Endodermal cell (in vitro differentiated cells): ENCODE data around the gene SPAST. TPM values are rescaled to one million over a fixed set of nuclear protein-coding genes. Genes with fewer than 3 reads are reported as not detected.
A peak's percentile ranks its signal among the peaks of the same experiment; 100 is the strongest.
"Not testable (repeated sequence)": the region's sequence is repeated elsewhere in the genome, so short reads cannot be mapped to it uniquely, and the experiment has no call there.

ENCODE experiments used
- DNase-seq: peaks from one replicate; pipeline ENCODE4 v3.0.0-alpha.2; 2017
- H3K27ac ChIP-seq: 2 replicates; pipeline ENCODE4 v1.5.1; 2013; ENCODE audit warnings: mild to moderate bottlenecking, low read depth, low read length, moderate library complexity
- H3K27me3 ChIP-seq: 2 replicates; pipeline ENCODE4 v1.6.1; 2013; ENCODE audit warnings: mild to moderate bottlenecking, low read length, moderate library complexity; ENCODE audit not compliant: insufficient read depth, control insufficient read depth, poor library complexity, severe bottlenecking
- H3K36me3 ChIP-seq: 2 replicates; pipeline ENCODE4 v1.7.0; 2013; ENCODE audit warnings: mild to moderate bottlenecking, low read length, moderate library complexity; ENCODE audit not compliant: control insufficient read depth, insufficient read depth
- H3K4me1 ChIP-seq: one replicate; pipeline ENCODE4 v1.7.0; 2013; ENCODE audit warnings: low read length; ENCODE audit not compliant: control insufficient read depth, insufficient read depth
- H3K4me3 ChIP-seq: 2 replicates; pipeline ENCODE4 v1.5.1; 2013; ENCODE audit warnings: mild to moderate bottlenecking, low read length, moderate library complexity
- H3K9ac ChIP-seq: 2 replicates; pipeline ENCODE4 v1.6.1; 2013; ENCODE audit warnings: mild to moderate bottlenecking, low read length, moderate library complexity; ENCODE audit not compliant: poor library complexity, severe bottlenecking; ENCODE audit errors: extremely low read depth
- H3K9me3 ChIP-seq: 2 replicates; pipeline ENCODE4 v1.6.1; 2013; ENCODE audit warnings: mild to moderate bottlenecking, low read length, moderate library complexity; ENCODE audit not compliant: control insufficient read depth
- H3K27ac Mint-ChIP-seq: 2 replicates; pipeline ENCODE4 v1.8.0; 2020; ENCODE audit warnings: mixed read lengths
- H3K27me3 Mint-ChIP-seq: 2 replicates; pipeline ENCODE4 v1.8.0; 2021; ENCODE audit warnings: mild to moderate bottlenecking, mixed read lengths; ENCODE audit not compliant: insufficient read depth
- H3K36me3 Mint-ChIP-seq: 2 replicates; pipeline ENCODE4 v1.8.0; 2020; ENCODE audit warnings: low read depth, mixed read lengths
- H3K4me1 Mint-ChIP-seq: 2 replicates; pipeline ENCODE4 v1.8.0; 2020; ENCODE audit warnings: mixed read lengths
- H3K4me3 Mint-ChIP-seq: 2 replicates; pipeline ENCODE4 v1.8.0; 2020; ENCODE audit warnings: mild to moderate bottlenecking, moderate library complexity, mixed read lengths
- H3K9me3 Mint-ChIP-seq: 2 replicates; pipeline ENCODE4 v1.8.0; 2020; ENCODE audit warnings: mild to moderate bottlenecking, mixed read lengths
- WGBS, 2 experiments: methylation state at CpG; one replicate each; pipeline versions ENCODE4 v1.1.5 to v1.1.7; 2013; ENCODE audit warnings: missing lambda C conversion rate in 2 of 2, mixed read lengths in 1 of 2; ENCODE audit not compliant: insufficient coverage in 1 of 2, insufficient read length in 1 of 2; 5-methylcytosine and 5-hydroxymethylcytosine counted together
- total RNA-seq, 2 donors: library from RNA; stranded (reverse); fragmentation: NEBNext Ultra II Directional in 1 of 2; extraction: Animal tissue kit (Norgen Biotek cat#: 25700) in 1 of 2; gene quantifications; 2 replicates in 1 of 2; 3 replicates in 1 of 2; pipeline ENCODE4 v1.2.1, GENCODE V29; 2021
- TF ChIP-seq, protein P1 (sequence below): fragments of 200-600 bp; sonication (generic); conservative IDR thresholded peaks from 2 replicates; pipeline ENCODE4 v1.5.0; 2021; ENCODE audit warnings: antibody characterized with exemption, mild to moderate bottlenecking

SPAST gene
- total RNA-seq, 2 donors from 2014 or later, result 25.7 to 34.6 TPM

DNA sequence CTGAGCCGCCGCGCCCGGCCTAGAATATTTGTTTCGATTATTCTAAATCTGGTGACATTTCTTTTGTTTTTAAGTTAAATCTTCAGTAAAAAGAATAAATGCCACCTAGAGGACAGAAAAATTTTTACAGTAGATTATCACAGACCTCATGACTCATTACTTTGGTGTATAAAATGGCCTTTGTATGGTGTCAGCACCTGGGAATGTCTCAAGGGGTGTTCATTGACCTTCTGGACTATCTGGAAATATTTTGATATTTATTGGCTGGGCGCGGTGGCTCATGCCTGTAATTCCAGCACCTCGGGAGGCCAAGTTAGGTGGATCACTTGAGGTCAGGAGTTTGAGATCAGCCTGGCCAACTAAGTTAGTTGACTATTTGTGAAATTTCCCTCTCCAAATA lies 72.1 kb downstream of the SPAST start:
- Histone ChIP-seq H3K27ac (no peak overlapping the region), H3K4me3 (no peak overlapping the region), H3K36me3 (peaks cover 18% of the 10 kb centered on the region), H3K4me1 (no peaks in the 10 kb centered on the region), H3K9me3 (no peaks in the 10 kb centered on the region), H3K9ac (no peak overlapping the region), H3K27me3 (no peaks in the 10 kb centered on the region)
- Mint-ChIP-seq H3K27me3 (no peaks in the 10 kb centered on the region), H3K9me3 (no peaks in the 10 kb centered on the region), H3K4me1 (no peaks in the 10 kb centered on the region), H3K4me3 (no peak overlapping the region), H3K27ac (peak overlapping the region; percentile 89), H3K36me3 (peaks cover 40% of the 10 kb centered on the region)
- 95 to 96% methylated on average over 4 to 8 of the region's 8 CpGs for WGBS, 2 experiments
- TF ChIP-seq, protein P1, sequence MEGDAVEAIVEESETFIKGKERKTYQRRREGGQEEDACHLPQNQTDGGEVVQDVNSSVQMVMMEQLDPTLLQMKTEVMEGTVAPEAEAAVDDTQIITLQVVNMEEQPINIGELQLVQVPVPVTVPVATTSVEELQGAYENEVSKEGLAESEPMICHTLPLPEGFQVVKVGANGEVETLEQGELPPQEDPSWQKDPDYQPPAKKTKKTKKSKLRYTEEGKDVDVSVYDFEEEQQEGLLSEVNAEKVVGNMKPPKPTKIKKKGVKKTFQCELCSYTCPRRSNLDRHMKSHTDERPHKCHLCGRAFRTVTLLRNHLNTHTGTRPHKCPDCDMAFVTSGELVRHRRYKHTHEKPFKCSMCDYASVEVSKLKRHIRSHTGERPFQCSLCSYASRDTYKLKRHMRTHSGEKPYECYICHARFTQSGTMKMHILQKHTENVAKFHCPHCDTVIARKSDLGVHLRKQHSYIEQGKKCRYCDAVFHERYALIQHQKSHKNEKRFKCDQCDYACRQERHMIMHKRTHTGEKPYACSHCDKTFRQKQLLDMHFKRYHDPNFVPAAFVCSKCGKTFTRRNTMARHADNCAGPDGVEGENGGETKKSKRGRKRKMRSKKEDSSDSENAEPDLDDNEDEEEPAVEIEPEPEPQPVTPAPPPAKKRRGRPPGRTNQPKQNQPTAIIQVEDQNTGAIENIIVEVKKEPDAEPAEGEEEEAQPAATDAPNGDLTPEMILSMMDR, result peak; percentile 59
- no peak for DNase-seq

DNA sequence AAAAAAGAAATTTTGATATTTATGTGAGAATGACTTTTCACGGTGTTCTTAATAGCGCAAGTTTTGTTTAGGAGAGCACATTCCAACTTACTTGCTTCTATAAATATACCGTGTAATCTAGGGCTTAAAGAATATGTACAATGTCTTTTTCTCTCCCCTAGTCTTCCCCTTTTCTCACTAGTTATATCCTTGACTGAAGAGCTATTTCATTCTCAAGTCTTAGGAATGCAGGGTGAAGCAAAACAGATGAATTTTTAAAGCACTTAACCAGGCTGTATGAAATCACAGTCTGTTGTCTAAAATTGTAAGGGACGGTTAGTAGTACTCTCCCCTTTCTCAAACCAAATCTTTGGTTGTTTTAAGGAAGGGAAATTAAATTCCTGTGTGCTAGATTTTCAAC lies 72.7 kb downstream of the SPAST start:
- DNase-seq, result no peak
- no peak overlapping the region for H3K9ac ChIP-seq
- H3K9me3 Mint-ChIP-seq, result no peaks in the 10 kb centered on the region
- H3K9me3 ChIP-seq, result no peaks in the 10 kb centered on the region
- TF ChIP-seq, protein P1, result no peak
- no peak overlapping the region for H3K27ac Mint-ChIP-seq
- WGBS, 2 experiments, result 90 to 93% methylated on average over 2 to 4 of the region's 4 CpGs
- H3K4me3 Mint-ChIP-seq, result no peak overlapping the region
- H3K4me1 Mint-ChIP-seq, result no peaks in the 10 kb centered on the region
- H3K27me3 ChIP-seq, result no peaks in the 10 kb centered on the region
- peaks cover 36% of the 10 kb centered on the region for H3K36me3 Mint-ChIP-seq
- H3K27ac ChIP-seq, result no peak overlapping the region
- no peak overlapping the region for H3K4me3 ChIP-seq
- no peaks in the 10 kb centered on the region for H3K27me3 Mint-ChIP-seq
- no peaks in the 10 kb centered on the region for H3K4me1 ChIP-seq
- peaks cover 18% of the 10 kb centered on the region for H3K36me3 ChIP-seq

GRCh38 chr2:32151544-32151943 lies 88.2 kb downstream of the SPAST start:
- 99 to 100% methylated on average over 4 to 11 of the region's 14 CpGs for WGBS, 2 experiments
- H3K9ac ChIP-seq, H3K9me3 Mint-ChIP-seq, H3K4me1 ChIP-seq, H3K27ac Mint-ChIP-seq, H3K4me3 Mint-ChIP-seq, H3K27ac ChIP-seq, H3K4me3 ChIP-seq, H3K27me3 Mint-ChIP-seq, H3K27me3 ChIP-seq, H3K4me1 Mint-ChIP-seq, H3K9me3 ChIP-seq, DNase-seq: not testable (repeated sequence)
- H3K36me3 ChIP-seq, result peaks cover 27% of the 10 kb centered on the region
- peaks cover 37% of the 10 kb centered on the region for H3K36me3 Mint-ChIP-seq

DNA sequence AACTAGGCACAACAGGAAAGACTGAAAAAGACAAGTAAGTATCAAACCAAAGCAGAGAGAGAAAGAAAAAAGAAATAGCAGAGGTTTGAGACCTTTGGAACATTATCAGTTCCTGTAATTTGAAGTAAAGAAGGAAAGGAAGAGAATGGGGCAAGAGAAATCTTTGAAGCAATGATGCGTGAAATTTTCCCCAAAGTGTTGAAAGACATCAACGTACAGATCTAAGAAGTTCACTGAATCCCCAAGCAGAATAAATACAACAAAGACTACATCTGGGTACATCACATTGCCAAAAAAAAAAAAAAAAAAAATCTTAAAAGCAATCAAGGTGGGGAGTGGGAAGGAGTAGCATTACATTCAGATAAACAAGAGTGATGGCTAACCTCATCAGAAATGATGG lies 96.3 kb downstream of the SPAST start:
- no peak overlapping the region for H3K27ac Mint-ChIP-seq
- H3K9me3 ChIP-seq, result no peaks in the 10 kb centered on the region
- no peak overlapping the region for H3K4me3 ChIP-seq
- peaks cover 11% of the 10 kb centered on the region for H3K36me3 ChIP-seq
- WGBS, 2 experiments, result 96% methylated on average over 2 of the region's 2 CpGs; no CpG with 5 or more reads in 1 of the 2 experiments
- H3K9me3 Mint-ChIP-seq, result no peaks in the 10 kb centered on the region
- DNase-seq, result no peak
- no peak overlapping the region for H3K4me3 Mint-ChIP-seq
- H3K4me1 ChIP-seq, result no peaks in the 10 kb centered on the region
- TF ChIP-seq, protein P1, result no peak
- H3K27me3 ChIP-seq, result no peaks in the 10 kb centered on the region
- no peaks in the 10 kb centered on the region for H3K4me1 Mint-ChIP-seq
- H3K9ac ChIP-seq, result no peak overlapping the region
- no peaks in the 10 kb centered on the region for H3K27me3 Mint-ChIP-seq
- H3K27ac ChIP-seq, result no peak overlapping the region
- H3K36me3 Mint-ChIP-seq, result peaks cover 2% of the 10 kb centered on the region
